ENCODE data around the gene SLC22A3. TPM values are rescaled to one million over a fixed set of nuclear protein-coding genes. Genes with fewer than 3 reads are reported as not detected.

Gene SLC22A3
- total RNA-seq, 1 experiment from 2014 or later, result 8.1 TPM

GRCh38 chr6:160417146-160417545 lies 69.0 kb downstream of the SLC22A3 start:
- Mint-ChIP-seq H3K4me3 (ENCODE audit: low read depth, unreplicated experiment) (no peak overlapping the region), H3K27ac (ENCODE audit: unreplicated experiment) (no peak overlapping the region), H3K27me3 (ENCODE audit: unreplicated experiment) (no peaks in the 10 kb centered on the region), H3K36me3 (ENCODE audit: insufficient read depth, unreplicated experiment) (peaks cover 10% of the 10 kb centered on the region), H3K9me3 (ENCODE audit: low read depth, unreplicated experiment) (no peaks in the 10 kb centered on the region), H3K4me1 (ENCODE audit: low read depth, unreplicated experiment) (no peaks in the 10 kb centered on the region)
- no TSS peak for BruUV-seq (replicated peaks)
- intact Hi-C loops (cut with micrococcal nuclease; ENCODE audit: unreplicated experiment), result no loop called here
- DNase-seq, result no peak
- CTCF ChIA-PET, result no interaction called here
- TF ChIP-seq, protein P1, sequence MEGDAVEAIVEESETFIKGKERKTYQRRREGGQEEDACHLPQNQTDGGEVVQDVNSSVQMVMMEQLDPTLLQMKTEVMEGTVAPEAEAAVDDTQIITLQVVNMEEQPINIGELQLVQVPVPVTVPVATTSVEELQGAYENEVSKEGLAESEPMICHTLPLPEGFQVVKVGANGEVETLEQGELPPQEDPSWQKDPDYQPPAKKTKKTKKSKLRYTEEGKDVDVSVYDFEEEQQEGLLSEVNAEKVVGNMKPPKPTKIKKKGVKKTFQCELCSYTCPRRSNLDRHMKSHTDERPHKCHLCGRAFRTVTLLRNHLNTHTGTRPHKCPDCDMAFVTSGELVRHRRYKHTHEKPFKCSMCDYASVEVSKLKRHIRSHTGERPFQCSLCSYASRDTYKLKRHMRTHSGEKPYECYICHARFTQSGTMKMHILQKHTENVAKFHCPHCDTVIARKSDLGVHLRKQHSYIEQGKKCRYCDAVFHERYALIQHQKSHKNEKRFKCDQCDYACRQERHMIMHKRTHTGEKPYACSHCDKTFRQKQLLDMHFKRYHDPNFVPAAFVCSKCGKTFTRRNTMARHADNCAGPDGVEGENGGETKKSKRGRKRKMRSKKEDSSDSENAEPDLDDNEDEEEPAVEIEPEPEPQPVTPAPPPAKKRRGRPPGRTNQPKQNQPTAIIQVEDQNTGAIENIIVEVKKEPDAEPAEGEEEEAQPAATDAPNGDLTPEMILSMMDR (IDR thresholded peaks at IDR 0.05; ENCODE audit: unreplicated experiment), result no peak

- CTCF ChIA-PET, result no interaction called here
Observed at GRCh38 chr6:160417550-160417949, 69.4 kb downstream of the SLC22A3 start.

DNA sequence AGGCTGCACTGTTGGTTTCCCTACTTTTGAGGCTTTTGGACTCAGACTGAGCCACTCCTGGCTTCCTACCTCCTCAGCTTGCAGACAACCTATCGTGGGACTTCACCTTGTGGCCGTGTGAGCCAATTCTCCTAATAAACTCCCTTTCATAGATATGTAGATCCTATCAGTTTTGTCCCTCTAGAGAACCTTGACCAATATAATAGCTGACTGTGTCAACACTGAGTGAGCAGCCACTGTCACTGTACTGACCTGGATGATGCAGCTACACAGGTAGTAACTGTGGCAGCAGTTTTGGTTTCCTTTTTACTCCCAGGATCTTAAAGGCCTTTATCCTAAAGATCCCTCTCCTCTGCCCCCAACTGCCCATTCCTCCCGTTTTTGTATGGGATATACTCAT lies 70.2 kb downstream of the SLC22A3 start:
- no peak overlapping the region for H3K4me3 Mint-ChIP-seq (ENCODE audit: low read depth, unreplicated experiment)
- no peaks in the 10 kb centered on the region for H3K4me1 Mint-ChIP-seq (ENCODE audit: low read depth, unreplicated experiment)
- DNase-seq, result no peak
- peaks cover 12% of the 10 kb centered on the region for H3K36me3 Mint-ChIP-seq (ENCODE audit: insufficient read depth, unreplicated experiment)
- TF ChIP-seq, protein P1 (IDR thresholded peaks at IDR 0.05; ENCODE audit: unreplicated experiment), result no peak
- intact Hi-C loops (cut with micrococcal nuclease; ENCODE audit: unreplicated experiment), result no loop called here
- H3K9me3 Mint-ChIP-seq (ENCODE audit: low read depth, unreplicated experiment), result no peaks in the 10 kb centered on the region
- no TSS peak for BruUV-seq (replicated peaks)
- no peak overlapping the region for H3K27ac Mint-ChIP-seq (ENCODE audit: unreplicated experiment)
- CTCF ChIA-PET, result interaction anchor here (0.5 kb wide), 1 partner anchor 583 kb away, joined by 4 read pairs; no protein-coding TSS in a partner anchor
- H3K27me3 Mint-ChIP-seq (ENCODE audit: unreplicated experiment), result no peaks in the 10 kb centered on the region

More at GRCh38 chr6:160417550-160417949, 69.4 kb downstream of the SLC22A3 start:
- intact Hi-C loops (cut with micrococcal nuclease; ENCODE audit: unreplicated experiment), result no loop called here
- no TSS peak for BruUV-seq (replicated peaks)
- Mint-ChIP-seq H3K4me1 (ENCODE audit: low read depth, unreplicated experiment) (no peaks in the 10 kb centered on the region), H3K9me3 (ENCODE audit: low read depth, unreplicated experiment) (no peaks in the 10 kb centered on the region), H3K27ac (ENCODE audit: unreplicated experiment) (no peak overlapping the region), H3K27me3 (ENCODE audit: unreplicated experiment) (no peaks in the 10 kb centered on the region), H3K4me3 (ENCODE audit: low read depth, unreplicated experiment) (no peak overlapping the region), H3K36me3 (ENCODE audit: insufficient read depth, unreplicated experiment) (peaks cover 12% of the 10 kb centered on the region)
- no peak for DNase-seq
- TF ChIP-seq, protein P1 (IDR thresholded peaks at IDR 0.05; ENCODE audit: unreplicated experiment), result no peak

DNA sequence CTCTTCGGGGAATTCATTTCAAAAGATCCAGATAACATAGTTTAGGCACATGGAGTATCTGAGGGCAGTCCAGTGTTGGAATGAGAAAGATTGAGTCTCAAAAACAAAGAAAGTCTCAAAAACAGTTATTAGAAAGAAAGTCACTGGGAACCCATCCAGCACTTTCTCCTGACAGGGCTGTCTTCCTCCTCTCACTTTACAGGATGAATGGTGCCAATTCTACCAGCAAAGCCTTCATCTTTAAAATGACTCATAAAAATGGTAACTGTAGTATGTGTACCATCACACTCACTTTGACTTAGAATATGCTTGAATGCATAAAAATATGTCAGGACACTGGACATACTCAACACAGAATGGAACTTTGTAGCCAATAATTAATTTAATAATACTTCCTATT lies 71.3 kb downstream of the SLC22A3 start:
- Mint-ChIP-seq H3K36me3 (ENCODE audit: insufficient read depth, unreplicated experiment) (peaks cover 12% of the 10 kb centered on the region), H3K4me3 (ENCODE audit: low read depth, unreplicated experiment) (no peak overlapping the region), H3K27ac (ENCODE audit: unreplicated experiment) (no peak overlapping the region), H3K27me3 (ENCODE audit: unreplicated experiment) (no peaks in the 10 kb centered on the region), H3K9me3 (ENCODE audit: low read depth, unreplicated experiment) (no peaks in the 10 kb centered on the region), H3K4me1 (ENCODE audit: low read depth, unreplicated experiment) (peaks cover 5% of the 10 kb centered on the region)
- intact Hi-C loops (cut with micrococcal nuclease; ENCODE audit: unreplicated experiment), result no loop called here
- CTCF ChIA-PET, result no interaction called here
- DNase-seq, result no peak
- BruUV-seq (replicated peaks), result no TSS peak
- TF ChIP-seq, protein P1 (IDR thresholded peaks at IDR 0.05; ENCODE audit: unreplicated experiment), result no peak
